GM18499 (cell line): ENCODE data around the gene CSNK1E.

Experiments used
- ATAC-seq: cut with Tn5 transposase; IDR thresholded peaks from one replicate; pipeline ENCODE4 v1.9.1; 2021; ENCODE audit warnings: moderate number of reproducible peaks; ENCODE audit not compliant: insufficient read depth, unreplicated experiment

Gene CSNK1E

DNA sequence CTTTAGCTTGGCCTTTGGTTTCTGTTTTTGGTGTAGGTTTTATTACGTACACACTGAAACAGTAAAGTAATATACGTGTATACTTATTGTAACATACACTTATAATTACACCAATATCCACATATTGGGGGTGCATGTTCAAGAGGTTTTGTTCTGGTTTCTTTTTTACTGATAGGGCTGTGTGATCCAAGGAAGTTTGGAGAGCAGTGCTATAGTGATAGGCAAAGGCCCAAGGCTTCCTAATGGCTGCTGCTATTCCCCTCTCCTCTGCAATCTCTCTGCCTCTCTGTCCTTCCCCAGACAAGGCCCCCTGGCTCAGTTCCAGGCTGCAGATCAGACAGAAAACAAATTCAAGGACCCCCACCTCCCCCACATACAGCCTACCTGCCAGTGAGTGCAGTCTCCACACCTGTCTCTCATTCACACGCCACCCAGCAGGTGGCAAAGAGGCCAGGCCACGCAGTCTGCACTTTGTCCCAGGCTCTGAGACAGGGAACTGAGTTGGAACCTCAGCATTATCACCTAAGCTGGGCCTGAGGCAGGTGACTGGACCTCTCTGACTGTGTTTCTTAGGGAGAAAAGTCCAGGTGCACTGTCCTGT is 59.5 kb downstream of the CSNK1E start:
- ATAC-seq = no peak

DNA sequence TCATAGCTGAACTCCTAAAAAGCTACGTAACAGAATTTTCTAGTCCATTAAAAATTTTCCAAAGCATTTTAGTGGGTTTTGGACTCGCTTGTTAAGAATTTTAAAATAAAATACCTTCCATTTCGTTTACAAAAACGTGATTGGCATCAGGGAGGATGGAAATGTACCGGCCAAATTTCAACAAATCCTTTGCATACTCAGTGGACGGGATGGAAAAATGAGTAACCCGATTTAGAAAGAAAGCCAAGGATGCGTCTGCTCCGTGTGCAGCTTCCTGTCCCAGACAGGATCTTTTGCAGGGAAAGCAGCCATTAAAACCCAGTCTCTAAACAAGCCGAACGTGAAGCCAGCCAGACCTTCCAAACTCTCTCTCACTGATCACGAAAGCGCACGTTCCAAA is 60.1 kb downstream of the CSNK1E start:
- ATAC-seq = no peak

- ATAC-seq = no peak
These were observed 61.5 kb downstream of the CSNK1E start for GRCh38 chr22:38255697-38256096.

DNA sequence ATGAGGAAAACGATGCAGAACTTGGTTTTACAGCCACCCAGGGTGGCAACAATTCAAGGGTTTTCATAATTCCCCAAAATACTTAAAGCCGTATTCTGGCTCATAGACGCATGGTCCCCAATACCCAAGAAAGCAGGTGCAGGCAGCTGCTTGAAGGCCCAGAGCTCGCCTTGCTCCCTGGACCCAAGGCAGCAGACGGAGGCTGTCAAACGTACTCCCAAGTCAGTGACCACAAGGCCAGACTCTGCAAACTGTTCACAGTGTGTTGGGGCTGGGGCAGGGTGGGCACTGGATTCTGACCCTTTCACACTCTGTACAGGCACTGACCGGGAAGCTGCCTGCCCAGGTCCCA is 65.9 kb downstream of the CSNK1E start:
- no peak for ATAC-seq

DNA sequence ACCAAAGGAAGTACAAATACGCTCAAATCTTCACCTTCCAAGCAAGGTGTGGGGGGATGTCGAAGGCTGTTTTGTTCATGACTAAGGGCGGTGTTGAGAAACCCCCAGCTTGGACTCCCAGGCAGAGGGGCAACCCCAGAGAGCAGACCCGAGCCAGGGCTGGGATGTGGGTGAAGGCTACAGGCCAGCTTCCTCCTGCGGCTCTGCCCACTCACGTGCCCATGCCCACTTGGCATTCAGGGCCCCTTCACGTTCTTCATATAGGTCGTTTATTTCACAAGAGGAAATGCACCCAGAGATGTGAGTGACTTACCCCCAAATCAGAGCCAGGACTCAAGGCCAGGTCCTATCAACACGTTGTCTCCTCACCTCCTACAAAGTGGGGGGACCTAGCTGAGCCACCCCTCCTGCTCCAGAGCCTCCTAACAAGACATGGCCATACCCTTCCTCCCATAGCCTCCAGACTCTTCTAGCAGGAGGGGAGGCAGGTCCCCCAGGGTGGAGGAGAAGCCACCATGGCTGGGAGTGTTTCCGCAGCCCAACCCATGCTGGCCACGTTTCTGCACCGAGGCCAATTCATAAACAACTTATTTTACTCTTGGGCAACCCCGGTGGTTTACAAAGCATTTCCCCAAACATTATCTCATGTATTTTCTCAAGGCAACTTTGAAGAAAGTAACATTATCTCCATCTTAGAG is 66.4 kb downstream of the CSNK1E start:
- ATAC-seq = no peak

- no peak for ATAC-seq
These were observed 67.2 kb downstream of the CSNK1E start for GRCh38 chr22:38249803-38250642.

DNA sequence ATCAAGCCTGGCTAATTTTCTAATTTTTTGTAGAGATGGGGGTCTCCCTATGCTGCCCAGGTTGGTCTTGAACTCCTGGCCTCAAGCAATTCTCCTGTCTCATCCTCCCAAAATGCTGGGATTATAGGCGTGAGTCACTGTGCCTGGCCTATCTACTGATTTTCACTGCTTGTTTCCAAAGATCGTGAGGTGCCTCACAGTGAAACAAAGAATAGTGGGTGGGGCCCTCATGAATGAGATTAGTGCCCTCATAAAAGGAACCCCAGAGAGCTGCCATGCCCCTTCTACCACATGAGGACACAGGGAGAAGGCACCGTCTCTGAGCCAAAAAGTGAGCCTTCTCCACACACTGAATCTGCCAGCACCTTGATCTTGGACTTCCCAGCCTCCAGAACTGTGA is 67.9 kb downstream of the CSNK1E start:
- no peak for ATAC-seq

DNA sequence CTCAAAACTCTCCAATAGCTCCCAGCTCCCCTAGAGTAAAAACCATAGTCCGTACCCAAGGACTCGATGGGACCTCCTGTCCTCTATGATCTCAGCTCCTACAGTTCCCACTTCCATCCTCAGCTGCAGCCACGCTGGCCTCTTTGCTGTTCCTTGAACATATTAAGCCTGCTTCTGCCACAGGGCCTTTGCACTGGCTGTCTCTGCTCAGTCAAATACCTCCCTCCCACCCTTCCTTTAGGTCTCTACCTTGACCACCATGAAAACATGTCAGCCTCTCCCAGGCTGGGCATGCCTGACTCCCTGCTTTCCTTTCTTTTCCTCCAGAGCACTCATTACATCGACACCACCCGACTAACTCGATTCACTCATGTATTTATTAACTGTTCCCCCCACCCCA is 69.0 kb downstream of the CSNK1E start:
- no peak for ATAC-seq

GRCh38 chr22:38247713-38248112 is 69.5 kb downstream of the CSNK1E start:
- no peak for ATAC-seq

DNA sequence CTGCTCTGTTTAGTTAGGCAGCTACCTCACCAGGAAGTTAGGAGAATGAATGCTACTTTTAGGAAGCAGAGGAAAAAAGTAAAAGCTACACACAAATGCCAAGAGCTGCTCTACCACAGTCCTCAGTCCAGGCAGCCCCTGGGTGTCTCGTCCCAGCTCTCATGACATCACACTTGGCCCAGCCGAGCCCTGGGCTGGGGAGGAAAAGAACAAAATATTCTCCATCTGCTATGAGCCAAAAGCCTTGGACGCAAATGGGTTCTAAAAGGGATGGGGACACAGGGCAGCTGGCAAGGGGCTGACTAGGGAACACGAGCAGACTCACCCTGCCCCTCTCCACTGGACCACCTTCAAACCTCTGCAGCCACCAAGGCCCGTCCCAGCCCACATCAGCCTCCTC is 70.5 kb downstream of the CSNK1E start:
- ATAC-seq = no peak

GRCh38 chr22:38246046-38246658 is 71.1 kb downstream of the CSNK1E start:
- ATAC-seq = no peak

GRCh38 chr22:38244106-38244505 is 73.1 kb downstream of the CSNK1E start:
- ATAC-seq = no peak

DNA sequence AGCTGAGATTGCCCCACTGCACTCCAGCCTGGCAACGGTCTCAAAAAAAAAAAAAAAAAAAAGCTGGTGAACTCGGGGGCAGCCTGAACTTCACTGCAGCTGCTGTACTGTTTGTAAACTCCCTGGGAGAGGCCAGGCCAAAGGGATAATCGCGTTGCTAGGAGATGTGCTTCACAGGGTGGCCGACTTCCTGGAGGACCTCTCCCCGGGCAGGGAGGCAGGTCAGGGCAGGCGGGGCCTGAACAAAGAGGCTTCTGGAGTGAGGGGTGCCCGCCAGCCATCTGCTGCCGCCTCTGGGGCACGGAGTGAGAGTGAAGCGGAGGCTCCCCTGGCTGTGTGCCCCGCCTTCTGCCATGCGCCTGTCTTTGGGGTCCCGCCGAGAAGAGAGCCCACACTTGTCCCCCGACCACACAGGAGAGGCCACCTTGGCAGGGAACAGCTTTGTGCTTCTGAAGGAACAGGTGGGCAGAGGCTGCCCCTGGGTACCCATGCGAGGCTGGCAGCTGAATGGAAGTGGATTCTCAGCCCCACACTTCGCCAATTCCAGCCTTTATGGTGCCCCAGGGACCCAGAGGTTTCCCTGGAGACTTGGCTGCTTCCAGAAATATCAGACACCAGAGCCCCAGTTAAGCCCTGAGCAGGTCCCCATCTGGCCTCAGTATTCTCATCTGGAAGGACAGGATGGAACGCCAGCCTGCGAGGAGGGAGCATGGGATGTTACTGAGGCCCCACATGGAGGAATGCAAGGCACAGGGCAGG is 74.0 kb downstream of the CSNK1E start:
- no peak for ATAC-seq

DNA sequence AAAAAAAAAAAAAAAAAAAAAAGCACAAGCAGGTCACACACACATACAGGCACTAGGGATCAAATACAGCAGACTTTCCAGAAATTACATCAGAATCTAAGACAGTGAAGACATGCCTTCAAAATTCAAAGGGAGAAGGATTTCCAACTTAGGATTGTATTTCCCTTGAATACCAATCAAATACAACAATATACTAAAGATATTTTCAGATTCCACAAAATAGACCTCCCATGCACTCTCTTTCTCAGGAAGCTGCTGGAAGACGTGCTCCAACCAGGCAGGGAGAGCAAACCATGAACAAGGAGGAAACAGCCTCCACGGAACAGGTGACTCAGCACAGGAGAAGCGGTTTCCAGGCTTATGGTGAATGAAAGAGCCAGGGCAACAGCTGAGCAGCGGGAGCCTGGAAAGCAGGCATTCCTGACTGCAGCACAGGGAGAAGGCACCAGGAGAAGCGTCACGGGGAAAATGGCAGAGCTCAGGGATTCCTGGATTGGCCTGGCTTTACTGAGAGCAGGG is 76.4 kb downstream of the CSNK1E start:
- no peak for ATAC-seq
